ENCODE data around the gene CDH2.

DNA sequence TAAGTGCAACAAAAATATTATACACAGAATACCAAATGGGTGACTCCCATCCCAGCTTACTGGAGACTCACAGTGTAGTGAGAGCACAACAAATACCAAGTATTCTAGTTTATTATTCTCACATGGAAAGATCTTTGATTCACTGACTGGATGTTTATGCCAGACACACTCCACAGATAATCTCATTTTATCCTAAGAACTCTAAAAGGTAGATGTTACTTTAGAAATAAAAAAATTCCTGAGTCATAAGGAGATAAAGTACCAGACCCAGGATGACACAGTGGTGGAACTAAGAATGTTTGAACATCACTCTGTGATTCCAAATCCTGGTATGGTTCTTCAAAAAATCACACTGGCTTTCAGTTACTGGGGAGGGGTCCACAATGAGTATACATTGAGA is 136.2 kb downstream of the CDH2 start:
- no peak for TF ChIP-seq EZH2phosphoT487 (conservative IDR thresholded peaks at IDR 0.05; ENCODE audit: low read length)
- TF ChIP-seq, protein P1, sequence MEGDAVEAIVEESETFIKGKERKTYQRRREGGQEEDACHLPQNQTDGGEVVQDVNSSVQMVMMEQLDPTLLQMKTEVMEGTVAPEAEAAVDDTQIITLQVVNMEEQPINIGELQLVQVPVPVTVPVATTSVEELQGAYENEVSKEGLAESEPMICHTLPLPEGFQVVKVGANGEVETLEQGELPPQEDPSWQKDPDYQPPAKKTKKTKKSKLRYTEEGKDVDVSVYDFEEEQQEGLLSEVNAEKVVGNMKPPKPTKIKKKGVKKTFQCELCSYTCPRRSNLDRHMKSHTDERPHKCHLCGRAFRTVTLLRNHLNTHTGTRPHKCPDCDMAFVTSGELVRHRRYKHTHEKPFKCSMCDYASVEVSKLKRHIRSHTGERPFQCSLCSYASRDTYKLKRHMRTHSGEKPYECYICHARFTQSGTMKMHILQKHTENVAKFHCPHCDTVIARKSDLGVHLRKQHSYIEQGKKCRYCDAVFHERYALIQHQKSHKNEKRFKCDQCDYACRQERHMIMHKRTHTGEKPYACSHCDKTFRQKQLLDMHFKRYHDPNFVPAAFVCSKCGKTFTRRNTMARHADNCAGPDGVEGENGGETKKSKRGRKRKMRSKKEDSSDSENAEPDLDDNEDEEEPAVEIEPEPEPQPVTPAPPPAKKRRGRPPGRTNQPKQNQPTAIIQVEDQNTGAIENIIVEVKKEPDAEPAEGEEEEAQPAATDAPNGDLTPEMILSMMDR (IDR thresholded peaks at IDR 0.05; ENCODE audit: insufficient read depth, low read length, poor library complexity, severe bottlenecking) = no peak
